Measurements from ENCODE around the gene TMED9.
"Not testable (repeated sequence)": the region's sequence is repeated elsewhere in the genome, so short reads cannot be mapped to it uniquely, and the experiment has no call there.

Gene TMED9

DNA sequence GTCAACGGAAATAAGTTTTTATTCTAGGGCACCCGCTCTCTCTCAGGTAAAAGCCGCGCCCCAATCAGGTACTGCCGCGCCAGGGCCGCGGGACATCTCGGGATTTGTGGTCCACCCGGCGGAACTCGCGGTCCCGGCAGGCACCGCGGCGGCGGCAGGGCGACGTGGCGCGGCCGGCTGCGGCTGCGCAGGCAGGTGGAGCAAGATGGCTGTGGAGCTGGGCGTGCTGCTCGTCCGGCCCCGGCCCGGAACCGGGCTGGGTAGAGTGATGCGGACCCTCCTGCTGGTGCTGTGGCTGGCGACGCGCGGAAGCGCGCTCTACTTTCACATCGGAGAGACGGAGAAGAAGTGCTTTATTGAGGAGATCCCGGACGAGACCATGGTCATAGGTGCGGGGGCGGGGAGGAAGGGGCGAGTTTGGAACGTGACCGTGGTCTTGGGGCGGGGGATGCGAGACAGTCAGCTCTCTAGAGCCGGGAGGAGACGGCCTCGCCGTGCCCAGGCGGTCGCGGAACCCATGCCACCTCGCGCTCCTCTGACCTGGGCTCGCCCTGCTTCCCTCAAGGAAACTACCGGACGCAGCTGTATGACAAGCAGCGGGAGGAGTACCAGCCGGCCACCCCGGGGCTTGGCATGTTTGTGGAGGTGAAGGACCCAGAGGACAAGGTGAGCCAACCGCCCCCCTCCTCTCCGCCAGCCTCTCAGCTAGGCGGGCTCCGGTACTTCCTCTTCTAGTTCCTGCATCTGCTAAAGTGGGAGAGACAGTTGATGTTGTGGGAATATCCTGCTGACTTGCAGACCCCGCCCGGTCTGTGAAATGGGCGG is at the start of gene TMED9:
Gene TMED9, plus strand, starts transcription at position 194 of the 825 bp plus-strand sequence. Its CDS starts 12 bp downstream, at position 206.
- peak; percentile 97 for DNase-seq (ENCODE audit: low spot score)

DNA sequence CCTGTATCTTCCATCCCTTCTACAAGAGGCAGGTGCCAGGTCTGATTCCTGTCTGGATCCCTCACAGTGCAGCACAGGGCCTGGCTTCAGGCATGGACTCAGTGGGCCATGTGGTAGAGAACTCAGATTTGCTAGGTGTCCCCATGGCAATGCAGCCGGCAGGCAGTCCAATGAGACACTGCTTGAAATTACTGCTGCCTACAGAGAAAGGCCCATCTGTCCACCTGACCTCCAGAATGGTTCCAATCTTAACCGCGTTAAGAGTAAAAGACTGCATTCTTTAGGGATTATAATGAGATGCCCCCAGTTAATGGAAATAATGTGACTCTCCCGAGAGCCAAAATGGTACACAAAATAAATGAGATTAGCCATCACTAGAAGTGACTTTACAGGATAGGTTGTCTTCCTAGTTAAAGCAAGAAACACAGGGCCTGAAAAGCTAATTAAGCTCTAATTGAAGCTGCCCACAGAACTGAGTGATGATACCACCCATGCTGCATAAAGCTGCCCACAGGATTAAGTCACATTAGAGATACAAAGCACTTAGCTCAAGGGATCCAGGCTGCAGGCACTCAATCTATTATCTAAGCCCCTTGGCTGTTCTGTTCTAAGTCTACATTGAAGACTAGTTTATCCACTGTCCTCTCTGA is 49.1 kb upstream of the TMED9 start:
- DNase-seq (ENCODE audit: low spot score), result no peak

DNA sequence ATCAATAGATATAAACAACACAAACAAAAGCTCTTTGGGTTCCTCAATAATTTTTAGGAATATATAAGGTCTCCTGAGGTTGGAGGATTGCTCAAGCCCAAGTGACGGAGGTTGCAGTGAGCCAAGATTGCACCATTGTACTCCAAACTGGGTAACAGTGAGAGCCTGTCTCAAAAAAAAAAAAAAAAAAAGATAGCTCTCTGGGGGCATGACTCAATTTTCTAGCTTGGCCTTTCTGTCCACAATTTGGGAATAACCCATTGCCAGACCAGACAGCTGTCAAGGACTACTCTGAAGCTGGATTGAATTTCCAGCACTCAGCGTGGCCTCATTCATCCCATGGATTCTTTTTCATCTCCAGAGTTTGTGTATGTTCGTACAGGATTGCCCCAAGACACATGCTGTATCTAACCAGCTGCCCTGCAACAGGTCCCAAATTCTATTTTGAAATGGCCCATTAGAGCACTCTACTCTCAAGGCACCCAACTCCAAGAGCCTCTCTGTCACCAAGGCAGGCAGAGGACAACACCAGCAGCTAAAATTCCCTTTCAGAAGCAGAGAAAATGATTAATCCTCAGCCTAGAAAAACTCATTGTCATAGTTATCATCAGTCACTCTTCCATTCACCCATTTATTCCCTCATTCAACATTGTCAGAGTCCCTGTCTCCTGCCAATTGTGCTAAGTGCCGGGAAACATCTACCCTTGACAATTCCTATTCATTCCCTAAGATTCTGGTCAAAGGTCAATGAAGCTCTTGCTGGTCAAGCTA is 46.3 kb upstream of the TMED9 start:
- peak; percentile 69 for DNase-seq (ENCODE audit: low spot score)

DNA sequence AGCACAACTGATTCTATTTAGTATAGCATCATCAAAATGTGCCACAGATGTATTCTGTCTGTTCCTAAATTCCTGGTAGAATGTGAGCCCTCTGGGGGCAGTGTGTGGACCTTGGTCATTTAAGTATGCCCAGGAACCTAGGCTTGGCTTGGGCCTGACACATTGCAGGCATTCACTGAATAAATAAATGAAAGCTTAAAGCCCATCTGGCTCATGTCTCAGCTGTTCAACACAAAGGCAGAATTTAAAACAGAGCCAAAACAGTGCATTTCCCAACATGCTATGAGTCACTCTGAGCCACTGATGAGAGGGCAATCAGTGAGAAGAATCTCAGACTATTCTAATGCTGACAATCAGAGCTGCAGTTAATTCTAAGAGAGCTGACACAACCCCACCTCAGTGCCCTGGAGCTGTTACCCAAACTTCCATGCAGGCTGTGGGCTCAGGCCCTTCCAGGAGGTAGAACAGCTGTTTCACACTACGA is 45.7 kb upstream of the TMED9 start:
- DNase-seq (ENCODE audit: low spot score), result peak; percentile 86

DNA sequence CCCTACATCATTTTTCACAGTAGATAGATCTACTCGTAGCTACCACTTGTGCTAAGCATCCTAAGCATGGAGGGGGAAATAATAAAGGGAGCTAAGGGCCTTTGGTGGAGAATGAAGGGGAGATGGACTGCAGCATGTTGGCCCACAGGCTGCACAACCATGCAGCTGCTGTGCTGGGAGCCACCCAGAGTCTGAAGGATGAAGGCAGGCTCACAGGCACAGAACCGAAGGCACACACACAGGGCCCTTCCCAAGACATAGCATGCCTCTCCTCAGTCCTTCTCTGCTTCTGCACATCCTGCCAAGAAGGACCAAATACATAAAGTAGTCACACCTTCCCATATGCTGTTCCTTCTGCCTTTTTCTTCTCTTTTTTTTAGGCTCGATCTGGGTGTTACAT is 44.3 kb upstream of the TMED9 start:
- no peak for DNase-seq (ENCODE audit: low spot score)

DNA sequence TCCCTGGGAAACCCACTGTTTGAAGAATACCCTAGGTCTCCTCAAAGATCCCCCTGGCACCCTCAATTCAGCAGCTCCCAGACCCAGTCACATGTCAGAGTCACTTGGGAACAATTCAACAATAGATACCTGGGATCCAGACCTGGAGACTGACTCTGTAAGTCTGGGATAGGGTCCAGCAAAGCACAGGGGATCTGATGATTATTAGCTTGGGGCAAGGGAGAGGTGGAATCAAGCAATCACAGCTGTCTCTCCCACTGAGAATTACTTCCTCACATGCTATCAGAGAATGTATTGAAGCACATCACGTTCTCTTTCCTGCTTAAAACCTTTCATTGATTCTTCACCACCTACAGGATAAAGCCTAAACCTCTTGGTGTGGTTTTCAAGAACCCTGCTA is 43.5 kb upstream of the TMED9 start:
- DNase-seq (ENCODE audit: low spot score), result no peak

DNA sequence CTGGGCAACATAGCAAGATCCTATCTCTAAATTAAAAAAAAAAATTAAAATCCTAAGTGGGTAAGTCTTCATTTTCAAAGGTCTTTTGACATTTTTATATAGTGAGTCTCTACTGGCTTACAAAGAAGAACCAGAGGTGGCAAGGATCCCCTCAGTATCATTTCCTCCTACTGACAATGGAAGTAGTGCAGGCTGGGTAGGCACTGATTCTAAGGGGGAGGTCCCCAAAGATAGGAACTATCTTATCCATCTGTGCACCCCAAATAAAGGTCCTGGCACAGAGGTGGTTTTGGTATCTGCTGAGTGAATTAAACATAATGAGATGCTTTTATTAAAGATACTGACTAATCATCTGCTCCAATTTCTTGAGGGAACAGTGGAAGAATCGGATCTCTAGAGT is 41.9 kb upstream of the TMED9 start:
- DNase-seq (ENCODE audit: low spot score), result no peak

DNA sequence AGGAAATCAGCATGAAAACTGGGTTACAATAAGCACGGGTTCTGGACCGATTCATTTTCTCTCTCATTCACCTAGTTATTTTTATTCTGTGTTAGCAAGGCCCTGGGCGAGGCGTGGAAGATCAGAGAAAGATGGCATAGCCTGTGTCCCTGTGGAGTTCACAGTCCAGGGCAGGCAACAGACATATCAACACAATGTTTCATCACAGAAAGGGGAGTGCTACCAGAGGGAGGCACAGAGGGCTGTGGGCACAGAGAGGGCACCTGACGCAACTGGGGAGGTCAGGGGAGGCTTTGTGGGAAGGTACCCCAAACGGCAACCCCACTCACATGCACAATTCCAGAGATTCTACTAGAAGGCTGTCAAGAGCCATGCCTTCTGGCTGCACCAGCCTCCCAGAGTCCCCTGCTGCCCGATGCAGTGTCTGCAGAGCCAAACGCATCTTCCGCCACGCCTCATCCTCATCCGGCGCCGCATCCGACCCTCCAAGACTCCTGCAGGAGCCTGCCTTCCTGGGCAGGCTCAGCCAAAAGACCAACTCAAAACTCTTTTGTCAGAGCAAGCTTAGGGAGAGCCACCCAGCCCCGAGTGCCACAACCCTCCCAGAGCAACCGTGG is 39.1 kb upstream of the TMED9 start:
- peak; percentile 60 for DNase-seq (ENCODE audit: low spot score)

DNA sequence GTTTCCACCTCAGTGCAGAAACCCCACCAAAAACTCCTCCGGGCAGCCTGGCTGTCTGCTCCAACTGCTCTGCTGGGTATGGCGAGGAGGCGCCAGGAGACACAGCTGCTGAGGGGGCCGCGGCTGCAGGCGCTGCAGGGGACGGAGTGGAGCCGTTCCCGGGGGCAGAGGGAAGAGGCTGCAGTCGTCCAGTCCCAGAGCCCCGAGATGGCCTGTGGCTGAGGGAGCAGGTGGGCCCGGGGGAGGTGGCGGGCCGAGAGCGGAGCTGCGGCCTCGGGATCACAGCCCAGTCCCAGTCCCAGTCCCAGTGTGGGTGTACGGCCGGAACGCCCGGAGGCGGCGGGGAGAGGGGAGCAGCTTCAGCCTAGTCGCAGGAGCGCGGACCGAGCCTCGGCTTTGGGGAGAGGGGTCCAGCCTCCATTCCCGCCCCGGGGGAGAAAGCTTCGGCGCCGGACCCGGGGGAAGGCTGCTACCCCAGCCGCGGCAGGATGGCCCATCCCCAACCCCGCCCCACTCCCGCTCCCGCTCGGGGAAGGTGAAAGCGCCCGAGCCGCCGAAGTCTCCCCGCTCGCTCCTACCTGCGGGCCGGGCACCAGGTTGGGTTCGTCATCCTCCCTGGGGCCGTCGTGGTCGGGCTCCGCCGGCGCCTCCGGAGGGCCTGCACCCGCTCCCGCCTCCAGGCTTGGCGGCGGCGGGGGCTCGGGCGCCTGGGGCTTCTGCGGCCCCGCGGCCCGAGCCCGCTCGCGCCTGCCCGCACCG is 38.2 kb upstream of the TMED9 start:
- peak; percentile 59 for DNase-seq (ENCODE audit: low spot score)

DNA sequence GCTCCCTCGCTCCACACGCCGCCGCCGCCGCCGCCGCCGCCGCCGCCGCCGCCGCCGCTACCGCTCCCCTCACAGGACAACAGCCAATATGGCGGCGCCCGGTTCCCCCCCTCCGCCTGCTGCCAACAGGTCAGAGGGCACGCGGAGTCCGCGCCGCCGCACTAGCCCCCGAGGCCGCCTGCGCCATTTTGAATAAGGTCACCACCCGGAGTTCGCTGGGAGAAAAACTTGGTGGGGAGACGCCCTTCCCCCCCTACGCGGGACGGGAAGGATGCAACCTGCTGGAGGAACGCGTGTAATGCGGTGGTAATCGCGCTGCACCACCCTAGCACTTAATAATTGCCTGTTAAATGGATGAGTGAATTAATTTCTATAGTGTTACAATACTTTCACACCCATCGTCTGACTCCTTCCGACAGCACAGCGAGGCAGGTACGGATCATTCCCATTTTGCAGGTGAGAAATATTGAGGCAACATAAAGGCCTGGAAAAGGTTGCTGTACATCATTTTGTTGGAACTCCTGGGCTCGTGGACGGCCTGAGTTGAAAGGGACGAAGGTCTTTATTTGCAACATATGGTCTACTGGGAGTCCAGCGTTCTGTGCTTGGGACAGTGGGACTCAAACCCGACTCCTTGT is 37.4 kb upstream of the TMED9 start, which contains the start of gene FAM193B:
Gene FAM193B, minus strand, starts transcription at position 90 of the 638 bp plus-strand sequence. CDS start 105 bp downstream, outside the sequence.
- DNase-seq (ENCODE audit: low spot score), result peak; percentile 99

DNA sequence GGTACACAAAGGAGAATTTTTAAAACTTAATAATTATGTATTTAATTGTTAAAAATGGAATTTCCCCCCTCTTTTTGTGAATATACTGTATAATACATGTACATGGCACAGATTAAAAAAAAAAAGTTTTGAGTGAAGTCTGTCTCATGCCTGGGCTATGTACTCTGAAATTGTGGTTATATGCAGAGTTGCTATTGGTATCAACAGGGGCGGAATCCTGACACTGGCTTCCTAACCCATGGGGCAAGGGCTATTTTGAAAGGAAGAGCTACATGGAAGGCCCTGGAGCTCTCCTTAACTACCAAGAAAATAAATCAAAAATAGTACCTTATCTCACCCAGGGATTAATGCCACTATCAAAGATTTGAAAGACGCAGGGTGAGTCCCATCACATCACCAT is 36.8 kb upstream of the TMED9 start:
- no peak for DNase-seq (ENCODE audit: low spot score)

DNA sequence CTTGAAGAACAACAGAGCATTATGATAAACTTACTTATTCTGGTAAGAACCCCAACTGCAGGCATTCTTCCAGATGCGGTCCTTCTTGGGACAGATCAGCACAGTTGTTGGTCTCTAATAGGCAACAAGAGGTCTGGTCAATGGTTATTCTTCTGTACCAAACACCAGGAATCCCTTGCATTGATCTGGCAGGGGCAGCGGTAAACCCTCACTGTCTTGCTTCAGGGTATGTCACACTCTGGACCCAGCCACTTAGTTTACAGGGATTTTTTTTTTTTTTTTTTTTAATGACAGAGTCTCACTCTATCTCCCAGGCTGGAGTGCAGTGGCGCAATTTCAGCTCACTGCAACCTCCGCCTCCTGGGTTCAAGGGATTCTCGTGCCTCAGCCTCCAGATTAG is 36.3 kb upstream of the TMED9 start:
- no peak for DNase-seq (ENCODE audit: low spot score)

DNA sequence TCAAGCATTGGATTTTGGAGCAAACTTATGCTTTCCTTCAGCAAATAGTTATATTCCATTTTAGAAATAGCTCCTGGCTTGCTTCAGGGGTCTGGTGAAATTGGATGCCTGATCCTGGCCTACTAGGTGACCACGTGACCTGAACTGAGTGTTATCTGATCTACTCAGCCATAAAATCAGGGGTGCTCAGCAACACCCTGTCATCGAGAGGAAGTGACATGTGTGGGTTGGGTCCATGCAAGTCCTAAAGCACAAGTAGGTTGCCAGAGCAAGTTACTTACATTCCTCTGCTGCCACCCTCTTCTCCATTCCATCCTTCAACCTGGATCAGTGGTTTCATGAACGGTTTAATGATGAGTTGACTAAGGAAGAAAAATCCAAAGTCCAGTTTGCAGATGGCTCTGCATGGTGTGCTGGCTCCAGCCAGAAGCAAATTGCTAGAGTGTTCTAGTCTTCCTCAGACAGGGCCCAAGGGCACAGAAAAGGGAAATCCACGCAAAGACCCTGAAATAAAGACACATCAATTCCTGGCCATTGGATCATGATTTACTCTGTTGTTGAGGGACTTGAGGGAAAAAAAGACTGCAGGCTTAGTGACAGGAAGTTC is 34.9 kb upstream of the TMED9 start:
- DNase-seq (ENCODE audit: low spot score), result no peak

DNA sequence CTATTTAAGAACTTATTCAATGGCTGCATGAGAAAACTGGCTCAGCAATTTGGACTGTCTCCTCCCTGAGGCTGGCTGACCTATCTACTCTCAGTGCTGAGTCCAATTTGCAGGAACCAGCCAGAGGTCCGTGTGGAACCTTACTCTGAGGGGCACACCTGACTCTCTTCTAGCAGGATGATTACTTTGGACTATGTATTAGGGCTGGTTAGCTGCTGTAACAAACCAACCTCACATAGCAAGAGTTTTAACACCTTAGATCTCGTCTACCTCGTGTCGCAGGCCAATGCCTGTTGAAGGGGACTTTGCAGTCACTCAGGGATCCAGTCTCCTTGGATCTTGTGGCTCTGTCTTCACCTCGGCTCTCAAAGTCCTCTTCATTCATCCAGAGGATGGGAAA is 34.2 kb upstream of the TMED9 start:
- no peak for DNase-seq (ENCODE audit: low spot score)

DNA sequence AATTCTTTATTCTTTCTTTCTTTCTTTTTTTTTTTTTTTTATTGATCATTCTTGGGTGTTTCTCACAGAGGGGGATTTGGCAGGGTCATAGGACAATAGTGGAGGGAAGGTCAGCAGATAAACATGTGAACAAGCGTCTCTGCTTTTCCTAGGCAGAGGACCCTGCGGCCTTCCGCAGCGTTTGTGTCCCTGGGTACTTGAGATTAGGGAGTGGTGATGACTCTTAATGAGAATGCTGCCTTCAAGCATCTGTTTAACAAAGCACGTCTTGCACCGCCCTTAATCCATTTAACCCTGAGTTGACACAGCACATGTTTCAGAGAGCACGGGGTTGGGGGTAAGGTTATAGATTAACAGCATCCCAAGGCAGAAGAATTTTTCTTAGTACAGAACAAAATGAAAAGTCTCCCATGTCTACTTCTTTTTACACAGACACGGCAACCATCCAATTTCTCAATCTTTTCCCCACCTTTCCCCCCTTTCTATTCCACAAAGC is 32.5 kb upstream of the TMED9 start:
- DNase-seq (ENCODE audit: low spot score), result not testable (repeated sequence)

DNA sequence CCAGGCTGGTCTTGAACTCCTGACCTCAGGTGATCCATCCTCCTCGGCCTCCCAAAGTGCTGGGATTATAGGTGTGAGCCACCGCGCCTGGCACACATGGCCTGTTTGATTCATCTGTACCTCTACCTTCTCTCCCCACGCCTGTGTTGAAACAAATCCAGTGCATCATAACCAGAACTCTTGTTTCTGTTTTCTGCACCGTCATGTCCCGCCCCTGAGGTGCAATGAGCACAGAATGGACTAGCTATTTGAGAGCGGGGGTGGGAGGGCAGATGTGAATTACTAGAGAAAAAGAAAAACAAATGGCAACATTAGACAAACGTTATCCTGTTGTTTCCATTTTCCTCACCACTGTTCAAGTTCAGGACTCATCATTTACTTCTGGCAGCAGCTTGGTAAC is 27.0 kb upstream of the TMED9 start:
- DNase-seq (ENCODE audit: low spot score), result no peak

DNA sequence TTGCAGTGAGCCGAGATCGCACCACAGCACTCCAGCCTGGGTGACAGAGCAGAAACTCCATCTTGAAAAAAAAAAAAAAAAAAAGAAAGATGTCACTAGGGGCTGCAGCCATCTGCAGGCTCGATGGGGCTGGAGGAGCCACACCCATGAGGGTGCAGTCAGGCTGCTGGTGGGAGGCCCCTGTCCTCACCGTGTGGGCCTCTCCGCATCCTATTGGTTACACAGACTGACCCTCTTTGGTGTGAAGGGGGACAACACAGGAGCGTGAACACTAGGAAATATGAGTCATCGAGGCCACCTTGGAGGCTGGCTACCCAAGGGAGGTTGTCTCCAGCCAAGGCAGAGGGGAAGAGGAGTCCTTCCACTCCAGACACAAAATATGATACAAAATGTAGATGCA is 23.7 kb upstream of the TMED9 start:
- no peak for DNase-seq (ENCODE audit: low spot score)

DNA sequence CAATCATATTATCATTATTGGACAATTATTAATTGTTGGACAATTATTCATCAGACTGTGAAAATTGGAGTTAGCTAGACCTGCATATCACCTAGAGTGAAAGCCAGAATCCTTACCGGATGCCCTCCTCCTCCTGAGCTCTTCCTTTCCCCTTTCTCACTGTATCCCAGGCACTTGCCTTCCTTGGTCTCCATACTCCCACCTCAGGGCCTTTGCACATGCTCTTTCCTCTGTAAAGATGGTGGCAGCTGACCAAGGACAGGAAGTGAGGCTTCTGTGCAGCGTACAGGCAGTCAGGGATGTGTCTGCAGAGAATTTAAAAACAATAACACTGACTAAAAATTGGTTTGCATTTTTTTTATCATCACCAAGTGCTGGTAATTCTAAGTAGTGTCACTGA is 22.1 kb upstream of the TMED9 start:
- DNase-seq (ENCODE audit: low spot score), result no peak

DNA sequence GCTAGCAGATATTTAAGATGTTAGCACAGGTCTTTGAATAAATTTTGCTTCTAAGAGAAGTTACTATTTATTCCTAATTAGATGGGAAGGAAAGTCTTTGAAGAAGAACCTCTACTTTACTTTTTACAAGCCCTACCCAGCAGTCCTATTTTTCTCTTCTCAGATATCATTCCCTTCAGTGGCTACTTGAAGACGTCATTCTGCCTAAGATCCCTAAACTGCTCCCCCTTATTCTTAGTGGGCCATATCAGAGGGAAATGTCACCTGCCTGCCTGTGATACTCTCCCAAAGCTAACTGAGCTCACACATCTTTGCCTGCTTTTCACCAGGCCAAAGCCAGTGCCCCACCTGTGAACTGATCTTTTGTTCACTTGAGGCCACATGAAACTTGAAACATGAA is 16.5 kb upstream of the TMED9 start:
- no peak for DNase-seq (ENCODE audit: low spot score)

DNA sequence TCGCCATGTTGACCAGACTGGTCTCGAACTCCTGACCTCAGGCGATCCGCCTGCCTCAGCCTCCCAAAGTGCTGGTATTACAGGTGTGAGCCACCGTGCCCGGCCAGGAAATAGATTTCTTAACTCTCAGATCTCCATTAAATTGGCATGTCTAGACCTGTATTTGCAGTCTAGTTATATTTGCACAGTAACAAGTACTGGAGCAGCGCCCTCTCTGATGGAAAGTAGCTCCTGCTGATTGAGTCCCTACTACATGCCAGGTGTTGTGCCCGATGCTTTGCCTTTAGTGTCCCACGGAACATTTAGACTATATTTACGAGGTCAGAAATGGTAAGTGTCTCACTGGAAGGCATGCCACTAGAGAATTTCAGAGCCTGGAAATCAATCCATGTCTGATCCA is 15.8 kb upstream of the TMED9 start:
- DNase-seq (ENCODE audit: low spot score), result no peak
